H1 (cell line): Measurements from ENCODE around the gene SCAMP3. TPM values are rescaled to one million over a fixed set of nuclear protein-coding genes. Genes with fewer than 3 reads are reported as not detected.

ENCODE experiments used
- CBX8 ChIP-seq: fragments of 300-800, 300-1000 bp; sonication (generic); IDR thresholded peaks from 2 replicates; pipeline ENCODE4 v1.7.1; 2016; ENCODE audit warnings: low read depth, low read length, borderline replicate concordance
- CHD1 ChIP-seq: IDR thresholded peaks from 2 replicates; pipeline ENCODE4 v1.6.1; 2012; ENCODE audit warnings: low read depth, low read length, improper control_type of control experiment
- CHD7 ChIP-seq: fragments of 300-600 bp; sonication (generic); IDR thresholded peaks from 2 replicates; pipeline ENCODE4 v1.7.1; 2012; ENCODE audit warnings: low read length, moderate library complexity, mild to moderate bottlenecking, inconsistent platforms; ENCODE audit not compliant: insufficient replicate concordance
- FOSL1 ChIP-seq: IDR thresholded peaks from 2 replicates; pipeline ENCODE4 v1.6.1; 2011; ENCODE audit warnings: mild to moderate bottlenecking, low read depth, low read length, moderate library complexity; ENCODE audit not compliant: insufficient read depth
- HDAC2 ChIP-seq, 2 experiments: fragments of 300-600 bp in 1 of 2; sonication (generic) in 1 of 2; IDR thresholded peaks; 2 replicates each; pipeline ENCODE4 v1.6.1; 2011 to 2012; ENCODE audit warnings: low read depth in 2 of 2, low read length in 2 of 2, mild to moderate bottlenecking in 2 of 2, moderate library complexity in 2 of 2, borderline replicate concordance in 1 of 2, inconsistent platforms in 1 of 2
- KDM4A ChIP-seq: IDR thresholded peaks from one replicate; pipeline ENCODE4 v1.7.1; 2012; ENCODE audit warnings: low read depth, mild to moderate bottlenecking, moderate library complexity, low read length, inconsistent platforms; ENCODE audit not compliant: severe bottlenecking
- SP1 ChIP-seq: IDR thresholded peaks from 2 replicates; pipeline ENCODE4 v1.6.1; 2011; ENCODE audit warnings: low read depth, low read length
- SRF ChIP-seq: IDR thresholded peaks from 2 replicates; pipeline ENCODE4 v1.6.1; 2011; ENCODE audit warnings: mild to moderate bottlenecking, low read depth, low read length, moderate library complexity
- polyA plus RNA-seq, 7 experiments: library from polyadenylated mRNA; depleted of rRNA in 3 of 7; stranded (reverse) in 5 of 7; unstranded in 2 of 7; fragments of >200 nt in 5 of 7; fragments of 200-250 nt in 2 of 7; gene quantifications; 1 replicate in 5 of 7; 2 replicates in 1 of 7; 4 replicates in 1 of 7; pipeline versions ENCODE4 v1.2.1 to v1.2.3, GENCODE V29; 2011 to 2013; ENCODE audit warnings: missing spikeins in 2 of 7, mixed read lengths in 2 of 7
- total RNA-seq: library from RNA; stranded (reverse); fragmentation: NEBNext Ultra II Directional; extraction: Animal tissue kit (Norgen Biotek cat#: 25700); gene quantifications from 2 replicates; pipeline ENCODE4 v1.2.1, GENCODE V29; 2021

Gene SCAMP3
- total and polyA plus RNA-seq, 2 of the 8 experiments (the other 6 are each of a cell fraction or from before 2014, with no cell fraction given) = 48.9 to 143 TPM

GRCh38 chr1:155250633-155251449, 11.3 kb downstream of the SCAMP3 start (continued):
- TF ChIP-seq FOSL1 (no peak), HDAC2 (IDR thresholded peaks at IDR 0.05; ENCODE audit: borderline replicate concordance in 1 of 2, low read depth in 2 of 2, low read length in 2 of 2) (no peak), SRF (no peak), CHD1 (no peak), KDM4A (peak; percentile 67), CHD7 (no peak), CBX8 (no peak), SP1 (0 out of 2 replicates have a peak, but pooled peaks have one; percentile 33)
